Aorta (tissue), 5 donors: ENCODE data around the gene DNAJB5. TPM values are rescaled to one million over a fixed set of nuclear protein-coding genes. Genes with fewer than 3 reads are reported as not detected.
A peak's percentile ranks its signal among the peaks of the same experiment; 100 is the strongest.

Experiments used
- ATAC-seq: fragments of 200-7000 bp; cut with Tn5 transposase; one replicate; pipeline ENCODE4 v1.9.1; 2022; ENCODE audit warnings: moderate library complexity; ENCODE audit not compliant: low FRiP score
- DNase-seq, 2 donors: peaks; one replicate each; pipeline ENCODE4 v3.0.0-alpha.2; 2020
- H3K27ac ChIP-seq, 2 donors: one replicate each; pipeline ENCODE4 v1.5.1; 2013; ENCODE audit warnings: low read length in 2 of 2, mild to moderate bottlenecking in 2 of 2, moderate library complexity in 2 of 2, control low read depth in 1 of 2, inconsistent platforms in 1 of 2, low read depth in 1 of 2
- H3K27me3 ChIP-seq, 2 donors: one replicate each; pipeline ENCODE4 v1.6.1; 2013; ENCODE audit warnings: control low read depth in 1 of 2, low read length in 1 of 2, mild to moderate bottlenecking in 1 of 2, moderate library complexity in 1 of 2; ENCODE audit not compliant: insufficient read depth in 2 of 2, control insufficient read depth in 1 of 2
- H3K36me3 ChIP-seq, 2 donors: one replicate each; pipeline ENCODE4 v1.6.1; 2013; ENCODE audit warnings: control low read depth in 1 of 2, low read length in 1 of 2, mild to moderate bottlenecking in 1 of 2; ENCODE audit not compliant: insufficient read depth in 2 of 2, control insufficient read depth in 1 of 2
- H3K4me1 ChIP-seq, 2 donors: one replicate each; pipeline ENCODE4 v1.6.1; 2013; ENCODE audit warnings: low read length in 2 of 2, control low read depth in 1 of 2, mild to moderate bottlenecking in 1 of 2, moderate library complexity in 1 of 2; ENCODE audit not compliant: insufficient read depth in 2 of 2, control insufficient read depth in 1 of 2
- H3K4me3 ChIP-seq, 2 donors: one replicate each; pipeline ENCODE4 v1.5.1; 2013; ENCODE audit warnings: low read length in 2 of 2, control low read depth in 1 of 2, mild to moderate bottlenecking in 1 of 2
- H3K9me3 ChIP-seq: one replicate; pipeline ENCODE4 v1.6.1; 2013; ENCODE audit warnings: mild to moderate bottlenecking, low read length; ENCODE audit not compliant: control insufficient read depth
- whole genome bisulfite sequencing, 2 donors: extraction: QIAGEN DNeasy Blood & Tissue Kit; methylation state at CpG; one replicate each; pipeline ENCODE4 v1.1.7; 2013; 5-methylcytosine and 5-hydroxymethylcytosine counted together
- intact Hi-C, 2 donors: fragments of 100-400 bp; cut with DNase I; formaldehyde crosslinking; loops; one replicate each; pipeline versions ENCODE4 v1.14.2 to v1.15.0; 2022
- polyA plus RNA-seq, 2 donors: library from polyadenylated mRNA; stranded (reverse); fragments of 200-250 nt; gene quantifications; one replicate each; pipeline ENCODE4 v1.2.3, GENCODE V29; 2013
- total RNA-seq, 2 donors: library from RNA; stranded (reverse); fragmentation: NEBNext Ultra II Directional; extraction: Animal tissue kit (Norgen Biotek cat#: 25700); gene quantifications; one replicate each; pipeline ENCODE4 v1.2.1, GENCODE V29; 2021
- donor health status: healthy with polysubstance abuse.
- donor health status: Bipolar disorder and iron deficiency.
- donor health status: DM: no; HTN: no; CAD: no.
- donor health status: DM: no; HTN: no; CAD: no.
- donor health status: DM: yes; HTN: yes; CAD: no.

Gene DNAJB5
- total and polyA plus RNA-seq, 4 donors, result 15.7 to 96.0 (median 31.4) TPM

DNA sequence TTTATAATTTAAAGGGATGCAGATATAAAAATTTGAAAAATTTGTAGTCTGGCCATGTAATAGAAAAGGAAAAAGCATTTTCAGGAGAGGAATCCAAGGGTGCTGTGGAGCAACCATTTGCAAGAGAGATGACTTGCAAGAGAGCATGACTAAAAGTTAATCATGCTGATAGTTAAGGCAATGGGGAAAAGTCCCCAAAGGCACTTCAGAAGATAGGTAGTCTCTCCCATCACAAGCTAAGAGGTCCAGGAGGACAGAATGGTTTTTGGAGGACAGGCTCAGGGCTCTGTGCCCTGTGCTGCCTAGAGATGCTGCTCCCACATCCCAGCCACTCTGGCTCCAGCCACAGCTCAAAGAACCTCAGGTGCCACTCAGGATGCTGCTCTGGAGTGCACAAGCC lies 38.8 kb downstream of the DNAJB5 start:
- no peak for ATAC-seq
- intact Hi-C loops, result no loop called here
- no peaks in the 10 kb centered on the region for H3K9me3 ChIP-seq

GRCh38 chr9:35029241-35029640 lies 39.7 kb downstream of the DNAJB5 start:
- DNase-seq, result no peak
- H3K27ac ChIP-seq, result no peak overlapping the region
- H3K4me1 ChIP-seq, result no peaks in the 10 kb centered on the region
- no peak for ATAC-seq
- H3K9me3 ChIP-seq, result no peaks in the 10 kb centered on the region
- no peak overlapping the region for H3K4me3 ChIP-seq
- WGBS, 2 donors, result 71 to 83% methylated on average over 4 of the region's 4 CpGs
- H3K36me3 ChIP-seq, result peaks cover 0 to 5% of the 10 kb centered on the region in 2 donors
- intact Hi-C loops, result no loop called here
- no peaks in the 10 kb centered on the region for H3K27me3 ChIP-seq

More for the DNA sequence above, 38.8 kb downstream of the DNAJB5 start:
- no peak for DNase-seq
- H3K4me1 ChIP-seq, result no peaks in the 10 kb centered on the region
- no peak overlapping the region for H3K27ac ChIP-seq
- peaks cover 0 to 5% of the 10 kb centered on the region in 2 donors for H3K36me3 ChIP-seq
- H3K4me3 ChIP-seq, result no peak overlapping the region
- no peaks in the 10 kb centered on the region for H3K27me3 ChIP-seq

DNA sequence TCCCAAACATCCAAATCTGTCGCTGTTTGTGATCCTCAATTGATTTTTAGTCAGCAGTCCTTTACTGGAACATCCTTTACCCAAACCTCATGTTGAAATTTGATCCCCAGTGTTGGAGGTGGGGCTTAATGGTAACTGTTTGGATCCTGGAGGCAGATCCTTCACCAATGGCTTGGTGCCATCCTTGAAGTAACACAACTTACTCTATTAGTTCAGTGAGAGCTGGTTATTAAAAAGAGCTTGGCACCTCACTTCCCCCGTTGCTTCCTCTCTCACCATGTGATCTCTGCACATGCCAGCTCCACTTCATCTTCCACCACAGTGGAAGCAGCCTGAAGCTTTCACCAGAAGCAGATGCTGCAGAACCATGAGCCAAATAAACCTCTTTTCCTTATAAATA lies 40.3 kb downstream of the DNAJB5 start:
- WGBS, 2 donors, result 84 to 88% methylated on average over 2 of the region's 2 CpGs
- Histone ChIP-seq H3K36me3 (peaks cover 0 to 5% of the 10 kb centered on the region in 2 donors), H3K27ac (no peak overlapping the region), H3K27me3 (no peaks in the 10 kb centered on the region), H3K4me1 (no peaks in the 10 kb centered on the region), H3K4me3 (no peak overlapping the region), H3K9me3 (no peaks in the 10 kb centered on the region)
- intact Hi-C loops, result no loop called here
- no peak for ATAC-seq
- DNase-seq, result no peak

DNA sequence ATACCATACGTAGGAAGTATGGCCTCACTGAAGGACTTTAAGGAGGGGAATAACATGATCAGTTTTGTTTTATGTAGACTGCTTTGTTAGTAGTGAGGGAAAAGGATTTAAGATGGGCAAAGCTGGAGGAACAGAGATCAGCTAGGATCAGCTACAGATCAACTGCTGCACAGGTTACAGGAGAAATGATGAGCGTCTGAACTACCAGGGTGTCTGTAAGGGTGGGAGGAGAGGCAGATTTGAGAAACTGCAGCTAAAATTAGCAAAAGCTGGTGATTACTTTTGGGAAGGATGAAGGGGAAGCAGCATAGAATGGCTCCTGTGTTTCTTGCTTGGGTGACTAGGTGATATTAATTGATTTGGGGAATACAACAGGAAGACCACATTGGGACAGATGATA lies 43.6 kb downstream of the DNAJB5 start:
- Histone ChIP-seq H3K27ac (no peak overlapping the region), H3K4me1 (no peaks in the 10 kb centered on the region), H3K36me3 (peaks cover 0 to 5% of the 10 kb centered on the region in 2 donors), H3K27me3 (no peaks in the 10 kb centered on the region), H3K4me3 (no peak overlapping the region), H3K9me3 (no peaks in the 10 kb centered on the region)
- 93 to 94% methylated on average over 2 of the region's 2 CpGs for WGBS, 2 donors
- ATAC-seq (no peak), DNase-seq (no peak)
- intact Hi-C loops, result no loop called here

- ATAC-seq, result peak; percentile 72
- DNase-seq, result peak; percentile 73 to 87
- no peaks in the 10 kb centered on the region for H3K4me1 ChIP-seq
- H3K27me3 ChIP-seq, result no peaks in the 10 kb centered on the region
- no peaks in the 10 kb centered on the region for H3K9me3 ChIP-seq
- H3K36me3 ChIP-seq, result peaks cover 0 to 1% of the 10 kb centered on the region in 2 donors
- H3K27ac ChIP-seq, result no peak overlapping the region
- intact Hi-C loops, result no loop called here
- WGBS, 2 donors, result 25 to 30% methylated on average over 48 of the region's 48 CpGs
- no peak overlapping the region for H3K4me3 ChIP-seq
Measured at GRCh38 chr9:35035851-35036701, 46.5 kb downstream of the DNAJB5 start.

- Histone ChIP-seq H3K36me3 (peaks cover 0 to 4% of the 10 kb centered on the region in 2 donors), H3K9me3 (no peaks in the 10 kb centered on the region), H3K27ac (no peak overlapping the region), H3K4me3 (no peak overlapping the region), H3K27me3 (no peaks in the 10 kb centered on the region), H3K4me1 (no peaks in the 10 kb centered on the region)
- WGBS, 2 donors, result 92 to 93% methylated on average over 3 of the region's 3 CpGs
- DNase-seq (no peak), ATAC-seq (no peak)
- intact Hi-C loops, result no loop called here
Measured at GRCh38 chr9:35042081-35042604, 52.6 kb downstream of the DNAJB5 start.

DNA sequence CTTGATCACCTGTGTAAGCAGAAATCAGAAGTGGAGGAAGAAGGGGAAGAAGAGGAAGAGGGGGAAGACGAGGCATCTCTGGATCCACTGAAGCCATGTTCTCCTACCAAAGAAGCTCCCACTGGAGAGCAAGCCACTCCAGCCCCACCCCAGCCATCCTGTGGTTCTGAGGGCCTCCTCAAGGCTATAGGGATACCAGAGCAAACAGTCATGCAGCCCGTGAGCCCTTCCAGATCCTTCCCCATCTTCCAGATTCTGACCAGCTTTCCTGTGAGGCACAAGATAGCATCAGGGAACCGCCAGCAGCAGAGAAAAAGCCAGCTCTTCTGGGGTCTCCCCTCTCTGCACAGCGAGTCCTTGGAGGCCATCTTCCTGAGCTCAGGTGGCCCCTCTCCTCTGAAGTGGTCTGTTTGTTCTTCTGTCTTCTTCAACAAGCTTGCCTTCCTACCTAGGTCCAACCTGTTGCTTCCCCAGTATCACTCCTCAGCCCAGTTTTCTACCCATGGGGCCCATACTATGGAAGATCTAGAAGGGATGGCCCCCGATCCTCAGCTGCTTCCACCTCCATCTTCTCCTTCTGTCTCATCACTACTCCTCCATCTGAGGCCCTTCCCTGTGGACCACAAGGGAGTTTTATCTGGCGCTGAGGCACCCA lies 53.5 kb downstream of the DNAJB5 start:
- Histone ChIP-seq H3K27ac (no peak overlapping the region), H3K36me3 (peaks cover 0 to 4% of the 10 kb centered on the region in 2 donors), H3K9me3 (no peaks in the 10 kb centered on the region), H3K4me3 (no peak overlapping the region), H3K27me3 (no peaks in the 10 kb centered on the region), H3K4me1 (no peaks in the 10 kb centered on the region)
- 89 to 91% methylated on average over 6 of the region's 6 CpGs for WGBS, 2 donors
- intact Hi-C loops, result no loop called here
- DNase-seq, result no peak
- no peak for ATAC-seq

DNA sequence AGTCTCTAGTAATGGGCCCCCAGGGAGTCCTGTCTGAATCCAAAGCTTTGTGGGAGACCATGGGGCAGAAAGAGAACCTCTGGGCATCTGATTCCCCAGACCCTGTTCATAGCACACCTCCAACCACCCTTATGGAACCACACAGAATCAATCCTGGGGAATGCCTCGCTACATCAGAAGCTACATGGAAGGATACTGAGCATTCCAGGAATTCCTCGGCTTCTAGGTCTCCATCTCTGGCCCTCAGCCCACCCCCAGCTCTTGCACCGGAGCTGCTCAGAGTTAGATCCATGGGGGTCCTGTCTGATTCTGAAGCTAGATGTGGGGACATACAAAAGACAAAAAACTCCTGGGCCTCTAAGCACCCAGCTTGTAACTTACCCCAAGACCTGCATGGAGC lies 54.5 kb downstream of the DNAJB5 start:
- intact Hi-C loops, result no loop called here
- H3K27me3 ChIP-seq, result no peaks in the 10 kb centered on the region
- no peaks in the 10 kb centered on the region for H3K4me1 ChIP-seq
- no peak for ATAC-seq
- 54 to 58% methylated on average over 3 of the region's 3 CpGs for WGBS, 2 donors
- no peaks in the 10 kb centered on the region for H3K9me3 ChIP-seq
- peaks cover 0 to 4% of the 10 kb centered on the region in 2 donors for H3K36me3 ChIP-seq
- no peak for DNase-seq
- no peak overlapping the region for H3K27ac ChIP-seq
- no peak overlapping the region for H3K4me3 ChIP-seq
